ENCODE data around the gene AGRP. TPM values are rescaled to one million over a fixed set of nuclear protein-coding genes. Genes with fewer than 3 reads are reported as not detected.

AGRP gene
- total and polyA plus RNA-seq, 4 donors = 0.18 to 0.50 TPM; not detected in 2

DNA sequence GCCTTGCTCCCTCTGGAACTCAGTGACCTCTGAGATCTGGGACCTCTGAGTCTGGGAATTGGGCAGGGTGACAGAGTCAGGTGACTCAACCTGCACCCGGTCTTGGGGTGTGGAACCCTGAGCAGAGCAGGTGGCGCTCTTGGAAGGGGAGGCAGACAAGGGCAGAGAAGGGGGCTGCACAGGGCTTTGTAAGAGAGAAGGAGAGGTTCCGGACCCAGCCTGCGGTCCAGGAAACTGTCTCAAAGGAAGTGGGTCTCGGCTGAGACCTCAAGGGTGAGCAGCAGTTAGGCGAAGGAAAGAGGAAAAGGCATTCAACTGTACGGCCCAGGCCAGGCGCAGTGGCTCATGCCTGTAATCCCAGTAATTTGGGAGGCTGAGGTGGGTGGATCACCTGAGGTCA, 35.3 kb upstream of the AGRP start:
- Histone ChIP-seq H3K4me3 (ENCODE audit: low read depth in 1 of 3, low read length in 3 of 3) (no peak overlapping the region), H3K9ac (ENCODE audit: low read depth in 1 of 2, low read length in 2 of 2) (no peak overlapping the region), H3K36me3 (ENCODE audit: control insufficient read depth in 4 of 4, insufficient read depth in 3 of 4, low read depth in 1 of 4, low read length in 3 of 4) (no peaks in the 10 kb centered on the region), H3K27me3 (ENCODE audit: control insufficient read depth in 4 of 4, insufficient read depth in 4 of 4, low read length in 3 of 4) (no peaks in the 10 kb centered on the region), H3K4me1 (ENCODE audit: control insufficient read depth in 4 of 4, insufficient read depth in 4 of 4, low read length in 3 of 4) (peaks cover 0 to 12% (median 8%) of the 10 kb centered on the region in 4 donors), H3K9me3 (ENCODE audit: control insufficient read depth in 4 of 4, low read length in 3 of 4) (no peaks in the 10 kb centered on the region), H3K27ac (ENCODE audit: low read depth in 1 of 2, low read length in 2 of 2) (no peak overlapping the region)
- TF ChIP-seq YY1 (IDR thresholded peaks at IDR 0.05) (no peak), HNF4G (IDR thresholded peaks at IDR 0.05) (no peak), JUND (IDR thresholded peaks at IDR 0.05) (no peak), GABPA (IDR thresholded peaks at IDR 0.05 in 1 of 2, conservative IDR thresholded peaks at IDR 0.05 in 1 of 2) (no peak), FOXA2 (IDR thresholded peaks at IDR 0.05) (no peak), RAD21 (IDR thresholded peaks at IDR 0.05) (no peak), FOXA1 (IDR thresholded peaks at IDR 0.05) (no peak), RXRA (IDR thresholded peaks at IDR 0.05) (no peak), NR2F2 (IDR thresholded peaks at IDR 0.05) (no peak)
- TF ChIP-seq, protein P1, sequence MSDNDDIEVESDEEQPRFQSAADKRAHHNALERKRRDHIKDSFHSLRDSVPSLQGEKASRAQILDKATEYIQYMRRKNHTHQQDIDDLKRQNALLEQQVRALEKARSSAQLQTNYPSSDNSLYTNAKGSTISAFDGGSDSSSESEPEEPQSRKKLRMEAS (IDR thresholded peaks at IDR 0.05) = no peak
- TF ChIP-seq, protein P2, sequence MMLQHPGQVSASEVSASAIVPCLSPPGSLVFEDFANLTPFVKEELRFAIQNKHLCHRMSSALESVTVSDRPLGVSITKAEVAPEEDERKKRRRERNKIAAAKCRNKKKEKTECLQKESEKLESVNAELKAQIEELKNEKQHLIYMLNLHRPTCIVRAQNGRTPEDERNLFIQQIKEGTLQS (IDR thresholded peaks at IDR 0.05) = no peak
- TF ChIP-seq, protein P3, sequence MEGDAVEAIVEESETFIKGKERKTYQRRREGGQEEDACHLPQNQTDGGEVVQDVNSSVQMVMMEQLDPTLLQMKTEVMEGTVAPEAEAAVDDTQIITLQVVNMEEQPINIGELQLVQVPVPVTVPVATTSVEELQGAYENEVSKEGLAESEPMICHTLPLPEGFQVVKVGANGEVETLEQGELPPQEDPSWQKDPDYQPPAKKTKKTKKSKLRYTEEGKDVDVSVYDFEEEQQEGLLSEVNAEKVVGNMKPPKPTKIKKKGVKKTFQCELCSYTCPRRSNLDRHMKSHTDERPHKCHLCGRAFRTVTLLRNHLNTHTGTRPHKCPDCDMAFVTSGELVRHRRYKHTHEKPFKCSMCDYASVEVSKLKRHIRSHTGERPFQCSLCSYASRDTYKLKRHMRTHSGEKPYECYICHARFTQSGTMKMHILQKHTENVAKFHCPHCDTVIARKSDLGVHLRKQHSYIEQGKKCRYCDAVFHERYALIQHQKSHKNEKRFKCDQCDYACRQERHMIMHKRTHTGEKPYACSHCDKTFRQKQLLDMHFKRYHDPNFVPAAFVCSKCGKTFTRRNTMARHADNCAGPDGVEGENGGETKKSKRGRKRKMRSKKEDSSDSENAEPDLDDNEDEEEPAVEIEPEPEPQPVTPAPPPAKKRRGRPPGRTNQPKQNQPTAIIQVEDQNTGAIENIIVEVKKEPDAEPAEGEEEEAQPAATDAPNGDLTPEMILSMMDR (IDR thresholded peaks at IDR 0.05; ENCODE audit: low read depth, low read length, missing input control) = no peak
- TF ChIP-seq, protein P4, sequence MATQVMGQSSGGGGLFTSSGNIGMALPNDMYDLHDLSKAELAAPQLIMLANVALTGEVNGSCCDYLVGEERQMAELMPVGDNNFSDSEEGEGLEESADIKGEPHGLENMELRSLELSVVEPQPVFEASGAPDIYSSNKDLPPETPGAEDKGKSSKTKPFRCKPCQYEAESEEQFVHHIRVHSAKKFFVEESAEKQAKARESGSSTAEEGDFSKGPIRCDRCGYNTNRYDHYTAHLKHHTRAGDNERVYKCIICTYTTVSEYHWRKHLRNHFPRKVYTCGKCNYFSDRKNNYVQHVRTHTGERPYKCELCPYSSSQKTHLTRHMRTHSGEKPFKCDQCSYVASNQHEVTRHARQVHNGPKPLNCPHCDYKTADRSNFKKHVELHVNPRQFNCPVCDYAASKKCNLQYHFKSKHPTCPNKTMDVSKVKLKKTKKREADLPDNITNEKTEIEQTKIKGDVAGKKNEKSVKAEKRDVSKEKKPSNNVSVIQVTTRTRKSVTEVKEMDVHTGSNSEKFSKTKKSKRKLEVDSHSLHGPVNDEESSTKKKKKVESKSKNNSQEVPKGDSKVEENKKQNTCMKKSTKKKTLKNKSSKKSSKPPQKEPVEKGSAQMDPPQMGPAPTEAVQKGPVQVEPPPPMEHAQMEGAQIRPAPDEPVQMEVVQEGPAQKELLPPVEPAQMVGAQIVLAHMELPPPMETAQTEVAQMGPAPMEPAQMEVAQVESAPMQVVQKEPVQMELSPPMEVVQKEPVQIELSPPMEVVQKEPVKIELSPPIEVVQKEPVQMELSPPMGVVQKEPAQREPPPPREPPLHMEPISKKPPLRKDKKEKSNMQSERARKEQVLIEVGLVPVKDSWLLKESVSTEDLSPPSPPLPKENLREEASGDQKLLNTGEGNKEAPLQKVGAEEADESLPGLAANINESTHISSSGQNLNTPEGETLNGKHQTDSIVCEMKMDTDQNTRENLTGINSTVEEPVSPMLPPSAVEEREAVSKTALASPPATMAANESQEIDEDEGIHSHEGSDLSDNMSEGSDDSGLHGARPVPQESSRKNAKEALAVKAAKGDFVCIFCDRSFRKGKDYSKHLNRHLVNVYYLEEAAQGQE (IDR thresholded peaks at IDR 0.05) = no peak
- WGBS = 79% methylated on average over 8 of the region's 8 CpGs
- DNase-seq (ENCODE audit: low spot score) = no peak

DNA sequence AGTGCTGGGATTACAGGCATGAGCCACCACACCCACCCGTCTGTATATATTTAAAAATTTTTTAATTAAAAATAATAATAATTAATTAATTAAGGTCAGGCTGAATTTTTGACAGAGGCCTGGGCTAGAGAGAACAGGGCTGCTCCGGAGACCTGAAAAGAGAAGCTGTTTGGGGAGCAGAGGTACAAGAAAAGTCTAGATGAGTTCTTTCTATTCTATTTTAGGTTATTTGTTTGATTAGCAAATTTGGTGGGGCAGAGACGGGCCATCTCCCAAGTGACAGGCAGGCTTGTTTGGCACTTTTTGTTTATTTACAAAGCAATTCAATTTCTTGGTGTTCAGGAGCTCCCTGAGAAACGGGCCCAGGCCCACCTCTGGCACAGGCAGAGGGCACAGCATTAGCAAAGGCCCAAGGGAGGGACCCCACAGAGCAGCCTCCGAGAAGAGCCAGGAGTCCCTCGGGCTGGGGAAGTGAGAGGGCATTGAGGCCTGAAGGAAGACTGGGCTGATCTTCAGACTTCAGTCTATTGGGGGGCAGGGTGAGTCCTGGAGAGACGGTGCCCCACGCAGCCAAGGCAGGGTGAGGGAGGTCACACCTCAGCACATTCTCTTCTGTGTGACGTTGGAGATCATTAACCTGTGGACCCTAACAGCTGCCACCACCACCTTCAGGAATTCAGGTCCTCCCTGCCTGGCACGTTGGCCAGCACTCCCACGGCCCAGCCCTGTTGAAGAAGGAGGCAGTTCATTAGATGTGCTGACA, 34.5 kb upstream of the AGRP start:
- DNase-seq (ENCODE audit: low spot score) = no peak
- no peaks in the 10 kb centered on the region for H3K9me3 ChIP-seq (ENCODE audit: control insufficient read depth in 4 of 4, low read length in 3 of 4)
- H3K4me3 ChIP-seq (ENCODE audit: low read depth in 1 of 3, low read length in 3 of 3) = no peak overlapping the region
- no peak overlapping the region for H3K27ac ChIP-seq (ENCODE audit: low read depth in 1 of 2, low read length in 2 of 2)
- peaks cover 0 to 12% (median 8%) of the 10 kb centered on the region in 4 donors for H3K4me1 ChIP-seq (ENCODE audit: control insufficient read depth in 4 of 4, insufficient read depth in 4 of 4, low read length in 3 of 4)
- no peaks in the 10 kb centered on the region for H3K27me3 ChIP-seq (ENCODE audit: control insufficient read depth in 4 of 4, insufficient read depth in 4 of 4, low read length in 3 of 4)
- no peaks in the 10 kb centered on the region for H3K36me3 ChIP-seq (ENCODE audit: control insufficient read depth in 4 of 4, insufficient read depth in 3 of 4, low read depth in 1 of 4, low read length in 3 of 4)
- WGBS = 74% methylated on average over 11 of the region's 11 CpGs
- H3K9ac ChIP-seq (ENCODE audit: low read depth in 1 of 2, low read length in 2 of 2) = no peak overlapping the region
- TF ChIP-seq, protein P5, sequence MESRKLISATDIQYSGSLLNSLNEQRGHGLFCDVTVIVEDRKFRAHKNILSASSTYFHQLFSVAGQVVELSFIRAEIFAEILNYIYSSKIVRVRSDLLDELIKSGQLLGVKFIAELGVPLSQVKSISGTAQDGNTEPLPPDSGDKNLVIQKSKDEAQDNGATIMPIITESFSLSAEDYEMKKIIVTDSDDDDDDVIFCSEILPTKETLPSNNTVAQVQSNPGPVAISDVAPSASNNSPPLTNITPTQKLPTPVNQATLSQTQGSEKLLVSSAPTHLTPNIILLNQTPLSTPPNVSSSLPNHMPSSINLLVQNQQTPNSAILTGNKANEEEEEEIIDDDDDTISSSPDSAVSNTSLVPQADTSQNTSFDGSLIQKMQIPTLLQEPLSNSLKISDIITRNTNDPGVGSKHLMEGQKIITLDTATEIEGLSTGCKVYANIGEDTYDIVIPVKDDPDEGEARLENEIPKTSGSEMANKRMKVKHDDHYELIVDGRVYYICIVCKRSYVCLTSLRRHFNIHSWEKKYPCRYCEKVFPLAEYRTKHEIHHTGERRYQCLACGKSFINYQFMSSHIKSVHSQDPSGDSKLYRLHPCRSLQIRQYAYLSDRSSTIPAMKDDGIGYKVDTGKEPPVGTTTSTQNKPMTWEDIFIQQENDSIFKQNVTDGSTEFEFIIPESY (IDR thresholded peaks at IDR 0.05) = no peak
- TF ChIP-seq FOXA2 (IDR thresholded peaks at IDR 0.05) = no peak
- TF ChIP-seq RAD21 (IDR thresholded peaks at IDR 0.05) = no peak
- no peak for TF ChIP-seq YY1 (IDR thresholded peaks at IDR 0.05)
- TF ChIP-seq, protein P2 (IDR thresholded peaks at IDR 0.05) = no peak
- no peak for TF ChIP-seq NR2F2 (IDR thresholded peaks at IDR 0.05)
- TF ChIP-seq SP1 (IDR thresholded peaks at IDR 0.05) = no peak
- TF ChIP-seq, protein P4 (IDR thresholded peaks at IDR 0.05) = no peak
- TF ChIP-seq, protein P1 (IDR thresholded peaks at IDR 0.05) = no peak
- TF ChIP-seq, protein P3 (IDR thresholded peaks at IDR 0.05; ENCODE audit: low read depth, low read length, missing input control) = no peak
